ENCODE measurements around the gene METTL8. TPM values are rescaled to one million over a fixed set of nuclear protein-coding genes. Genes with fewer than 3 reads are reported as not detected.

METTL8 gene
- total RNA-seq, 4 donors from 2014 or later: 17.9 to 51.4 (median 35.4) TPM

- no peak for DNase-seq
- TF ChIP-seq CTCF (IDR thresholded peaks at IDR 0.05): no peak
- TF ChIP-seq POLR2A (IDR thresholded peaks at IDR 0.05): peak in 1 of 4 donors; percentile 15
- no peak overlapping the region for H3K4me3 ChIP-seq
- intact Hi-C loops (cut with DNase I): no loop called here
- 76 to 79% methylated on average over 4 of the region's 4 CpGs for WGBS, 2 donors
- no peak overlapping the region for H3K27ac ChIP-seq
- no peaks in the 10 kb centered on the region for H3K9me3 ChIP-seq
- H3K4me1 ChIP-seq: peaks cover 0 to 12% (median 0%) of the 10 kb centered on the region in 3 donors
- no peaks in the 10 kb centered on the region for H3K27me3 ChIP-seq
- peaks cover 0 to 53% (median 3%) of the 10 kb centered on the region in 3 donors for H3K36me3 ChIP-seq
These were observed 107.8 kb downstream of the METTL8 start for GRCh38 chr2:171325886-171326585.

- Histone ChIP-seq H3K4me3 (no peak overlapping the region), H3K27ac (no peak overlapping the region), H3K9me3 (no peaks in the 10 kb centered on the region), H3K36me3 (peaks cover 0 to 54% (median 3%) of the 10 kb centered on the region in 3 donors), H3K27me3 (no peaks in the 10 kb centered on the region), H3K4me1 (peaks cover 0 to 4% (median under 1%) of the 10 kb centered on the region in 3 donors)
- 70 to 83% methylated on average over 5 of the region's 5 CpGs for WGBS, 2 donors
- TF ChIP-seq POLR2A (IDR thresholded peaks at IDR 0.05) (no peak), CTCF (IDR thresholded peaks at IDR 0.05) (no peak)
- intact Hi-C loops (cut with DNase I): no loop called here
- DNase-seq: no peak
These were observed 109.7 kb downstream of the METTL8 start for GRCh38 chr2:171323971-171324528.

GRCh38 chr2:171322928-171323327 is 110.9 kb downstream of the METTL8 start:
- Histone ChIP-seq H3K4me3 (no peak overlapping the region), H3K27ac (no peak overlapping the region), H3K36me3 (peaks cover 0 to 45% (median 3%) of the 10 kb centered on the region in 3 donors), H3K9me3 (no peaks in the 10 kb centered on the region), H3K4me1 (peaks cover 0 to 14% (median 6%) of the 10 kb centered on the region in 3 donors), H3K27me3 (no peaks in the 10 kb centered on the region)
- intact Hi-C loops (cut with DNase I): no loop called here
- TF ChIP-seq CTCF (IDR thresholded peaks at IDR 0.05) (no peak), POLR2A (IDR thresholded peaks at IDR 0.05) (no peak)
- 100% methylated on average over 1 to 2 of the region's 4 CpGs for WGBS, 2 donors
- DNase-seq: no peak

GRCh38 chr2:171320731-171321130 is 113.1 kb downstream of the METTL8 start:
- DNase-seq: no peak
- intact Hi-C loops (cut with DNase I): no loop called here
- no peak for TF ChIP-seq POLR2A (IDR thresholded peaks at IDR 0.05)
- Histone ChIP-seq H3K4me3 (no peak overlapping the region), H3K36me3 (peaks cover 0 to 49% (median 3%) of the 10 kb centered on the region in 3 donors), H3K27me3 (no peaks in the 10 kb centered on the region), H3K9me3 (no peaks in the 10 kb centered on the region), H3K27ac (no peak overlapping the region), H3K4me1 (peaks cover 0 to 25% (median 6%) of the 10 kb centered on the region in 3 donors)

- no peak for TF ChIP-seq CTCF (IDR thresholded peaks at IDR 0.05)
- TF ChIP-seq POLR2A (IDR thresholded peaks at IDR 0.05): no peak
- peaks cover 0 to 47% (median 3%) of the 10 kb centered on the region in 3 donors for H3K36me3 ChIP-seq
- no peaks in the 10 kb centered on the region for H3K27me3 ChIP-seq
- intact Hi-C loops (cut with DNase I): no loop called here
- no peak overlapping the region for H3K4me3 ChIP-seq
- H3K27ac ChIP-seq: no peak overlapping the region
- no peaks in the 10 kb centered on the region for H3K9me3 ChIP-seq
- H3K4me1 ChIP-seq: peaks cover 0 to 25% (median 6%) of the 10 kb centered on the region in 3 donors
- DNase-seq: no peak
- 75 to 87% methylated on average over 5 of the region's 5 CpGs for WGBS, 2 donors
These were observed 113.6 kb downstream of the METTL8 start for GRCh38 chr2:171320208-171320621.
